Ascending aorta (tissue), 2 donors: Measurements from ENCODE around the gene FGF5. TPM values are rescaled to one million over a fixed set of nuclear protein-coding genes. Genes with fewer than 3 reads are reported as not detected.

ENCODE experiments used
- DNase-seq, 2 donors: peaks; one replicate each; pipeline ENCODE4 v3.0.0-alpha.2; 2019; ENCODE audit warnings: low spot score in 2 of 2
- H3K27ac ChIP-seq, 2 donors: fragments of 200-600 bp; sonication (generic); one replicate each; pipeline ENCODE4 v1.5.1; 2016 to 2017; ENCODE audit warnings: mild to moderate bottlenecking in 1 of 2
- H3K27me3 ChIP-seq: fragments of 200-600 bp; sonication (generic); one replicate; pipeline ENCODE4 v1.5.1; 2017
- H3K36me3 ChIP-seq, 2 donors: fragments of 200-600 bp; sonication (generic); one replicate each; pipeline ENCODE4 v1.5.1; 2016
- H3K4me1 ChIP-seq, 2 donors: fragments of 200-600 bp; sonication (generic); one replicate each; pipeline ENCODE4 v1.5.1; 2016 to 2017; ENCODE audit warnings: mild to moderate bottlenecking in 1 of 2
- H3K4me3 ChIP-seq, 2 donors: fragments of 200-600 bp; sonication (generic); one replicate each; pipeline ENCODE4 v1.5.1; 2016 to 2017; ENCODE audit warnings: mild to moderate bottlenecking in 1 of 2
- H3K9me3 ChIP-seq, 2 donors: fragments of 200-600 bp; sonication (generic); one replicate each; pipeline ENCODE4 v1.5.1; 2016
- CTCF ChIP-seq, 3 experiments: fragments of 200-600 bp in 2 of 3; fragments of 450-650 bp in 1 of 3; sonication (generic) in 2 of 3; IDR thresholded peaks; one replicate each; pipeline ENCODE4 v1.5.1; 2016 to 2019; ENCODE audit warnings: antibody characterized with exemption in 3 of 3, mild to moderate bottlenecking in 1 of 3, moderate library complexity in 1 of 3
- intact Hi-C: fragments of 100-400 bp; cut with DNase I; formaldehyde crosslinking; loops from one replicate; pipeline ENCODE4 v1.15.1; 2023
- total RNA-seq: library from RNA; depleted of rRNA; stranded (reverse); fragments of >200 nt; gene quantifications from one replicate; pipeline ENCODE4 v1.1.0, GENCODE V29; 2016

FGF5 gene
- total RNA-seq, 1 donor from 2014 or later = not detected

- peak in 1 of 2 donors; percentile 76 for DNase-seq
- intact Hi-C loops = no loop called here
- Histone ChIP-seq H3K9me3 (no peaks in the 10 kb centered on the region), H3K4me1 (peaks cover 0 to 2% of the 10 kb centered on the region in 2 donors), H3K27me3 (peaks cover 4% of the 10 kb centered on the region), H3K4me3 (peak within 1 kb of the TSS; percentile 41 to 68), H3K36me3 (no peaks in the 10 kb centered on the region), H3K27ac (no peak within 1 kb of the TSS)
- TF ChIP-seq CTCF (IDR thresholded peaks at IDR 0.05) = peak in 2 of 3 experiments; percentile 18 to 36
Measured at GRCh38 chr4:80335554-80336358, 69.3 kb downstream of the FGF5 start, which contains the start of gene CFAP299. CFAP299 (plus strand) TSS chr4:80335730.

GRCh38 chr4:80336582-80336981, 70.1 kb downstream of the FGF5 start:
- Histone ChIP-seq H3K27me3 (peaks cover 4% of the 10 kb centered on the region), H3K4me1 (peaks cover 0 to 2% of the 10 kb centered on the region in 2 donors), H3K27ac (no peak overlapping the region), H3K9me3 (no peaks in the 10 kb centered on the region), H3K36me3 (no peaks in the 10 kb centered on the region), H3K4me3 (peak overlapping the region; percentile 41 to 68)
- intact Hi-C loops = no loop called here
- TF ChIP-seq CTCF (IDR thresholded peaks at IDR 0.05) = no peak
- DNase-seq = no peak

GRCh38 chr4:80340036-80340435, 73.6 kb downstream of the FGF5 start:
- Histone ChIP-seq H3K9me3 (no peaks in the 10 kb centered on the region), H3K4me3 (no peak overlapping the region), H3K27ac (no peak overlapping the region), H3K4me1 (peaks cover 0 to 2% of the 10 kb centered on the region in 2 donors), H3K27me3 (peaks cover 4% of the 10 kb centered on the region), H3K36me3 (no peaks in the 10 kb centered on the region)
- TF ChIP-seq CTCF (IDR thresholded peaks at IDR 0.05) = no peak
- intact Hi-C loops = no loop called here
- no peak for DNase-seq

Other genes with a start within 250 kb of the FGF5 start
- 16.8 TPM for gene ANTXR2, start 193.4 kb upstream of the FGF5 start, total RNA-seq
- not detected for gene PRDM8, start 69.2 kb upstream of the FGF5 start, total RNA-seq
- not detected for gene CFAP299, start 69.1 kb downstream of the FGF5 start, total RNA-seq